ENCODE results near the gene RASSF5.

Gene RASSF5

GRCh38 chr1:206628916-206629315 is 121.6 kb downstream of the RASSF5 start:
- DNase-seq (ENCODE audit: low spot score) = no peak
- in situ Hi-C loops (cut with MboI; ENCODE audit: low sequenced_read_pairs, unreplicated experiment) = no loop called here
- no peak for TF ChIP-seq CTCF (IDR thresholded peaks at IDR 0.05; ENCODE audit: borderline replicate concordance, control extremely low read depth, extremely low read depth, insufficient read depth, missing control alignments)

- in situ Hi-C loops (cut with MboI; ENCODE audit: low sequenced_read_pairs, unreplicated experiment) = loop anchor here (10.0 kb wide), 1 partner anchor 344 kb away; the partner anchor contains the start of gene FCAMR
- TF ChIP-seq CTCF (IDR thresholded peaks at IDR 0.05; ENCODE audit: borderline replicate concordance, control extremely low read depth, extremely low read depth, insufficient read depth, missing control alignments) = peak; percentile 58
- peak; percentile 71 for DNase-seq (ENCODE audit: low spot score)
Measured at GRCh38 chr1:206631085-206631509, 123.8 kb downstream of the RASSF5 start.

- TF ChIP-seq CTCF (IDR thresholded peaks at IDR 0.05; ENCODE audit: borderline replicate concordance, control extremely low read depth, extremely low read depth, insufficient read depth, missing control alignments) = no peak
- DNase-seq (ENCODE audit: low spot score) = no peak
- in situ Hi-C loops (cut with MboI; ENCODE audit: low sequenced_read_pairs, unreplicated experiment) = loop anchor here (10.0 kb wide), 1 partner anchor 341 kb away; the partner anchor contains the start of gene FCAMR
Measured at GRCh38 chr1:206633708-206634121, 126.4 kb downstream of the RASSF5 start.

GRCh38 chr1:206634365-206635079 is 127.2 kb downstream of the RASSF5 start:
- in situ Hi-C loops (cut with MboI; ENCODE audit: low sequenced_read_pairs, unreplicated experiment) = loop anchor here (10.0 kb wide), 1 partner anchor 340 kb away; the partner anchor contains the start of gene FCAMR
- TF ChIP-seq CTCF (IDR thresholded peaks at IDR 0.05; ENCODE audit: borderline replicate concordance, control extremely low read depth, extremely low read depth, insufficient read depth, missing control alignments) = peak; percentile 84
- DNase-seq (ENCODE audit: low spot score) = peak; percentile 55

GRCh38 chr1:206635080-206635977 is 128.0 kb downstream of the RASSF5 start, which contains the start of gene DYRK3:
Gene DYRK3 (plus strand): TSS chr1:206635536. CDS start chr1:206635704, 168 bp downstream.
- in situ Hi-C loops (cut with MboI; ENCODE audit: low sequenced_read_pairs, unreplicated experiment) = loop anchor here (10.0 kb wide), 1 partner anchor 339 kb away; the partner anchor contains the start of gene FCAMR
- DNase-seq (ENCODE audit: low spot score) = peak; percentile 98
- no peak for TF ChIP-seq CTCF (IDR thresholded peaks at IDR 0.05; ENCODE audit: borderline replicate concordance, control extremely low read depth, extremely low read depth, insufficient read depth, missing control alignments)

GRCh38 chr1:206635978-206636345 is 128.6 kb downstream of the RASSF5 start:
- peak; percentile 32 for DNase-seq (ENCODE audit: low spot score)
- in situ Hi-C loops (cut with MboI; ENCODE audit: low sequenced_read_pairs, unreplicated experiment) = loop anchor here (10.0 kb wide), 1 partner anchor 339 kb away; the partner anchor contains the start of gene FCAMR

More at GRCh38 chr1:206635978-206636345, 128.6 kb downstream of the RASSF5 start:
- TF ChIP-seq CTCF (IDR thresholded peaks at IDR 0.05; ENCODE audit: borderline replicate concordance, control extremely low read depth, extremely low read depth, insufficient read depth, missing control alignments) = no peak
